Stimulated activated CD8-positive, alpha-beta memory T cell treated with anti-CD3 and anti-CD28 coated beads, Interleukin-12 subunit alpha, Interleukin-12 subunit beta, amount 100 ng/mL, for 4 hours (primary cell): Measurements from ENCODE around the gene HAUS8.
"Not testable (repeated sequence)": the region's sequence is repeated elsewhere in the genome, so short reads cannot be mapped to it uniquely, and the experiment has no call there.

ENCODE experiments used
- DNase-seq: peaks from one replicate; pipeline ENCODE4 v3.0.0-alpha.2; 2020; ENCODE audit warnings: low read depth

Gene HAUS8

GRCh38 chr19:17101686-17102628 is 26.7 kb upstream of the HAUS8 start:
- DNase-seq, result no peak

GRCh38 chr19:17098326-17098725 is 23.1 kb upstream of the HAUS8 start:
- no peak for DNase-seq

- no peak for DNase-seq
These were observed 22.4 kb upstream of the HAUS8 start for GRCh38 chr19:17097593-17098126.

- DNase-seq, result no peak
These were observed 20.1 kb upstream of the HAUS8 start for GRCh38 chr19:17095141-17095919.

GRCh38 chr19:17094694-17095093 is 19.4 kb upstream of the HAUS8 start:
- DNase-seq, result not testable (repeated sequence)

GRCh38 chr19:17092696-17093095 is 17.4 kb upstream of the HAUS8 start:
- no peak for DNase-seq

- DNase-seq, result no peak
These were observed 16.6 kb upstream of the HAUS8 start for GRCh38 chr19:17091758-17092333.

- DNase-seq, result peak; percentile 35
These were observed 15.3 kb upstream of the HAUS8 start for GRCh38 chr19:17090583-17090982.

GRCh38 chr19:17088552-17088951 is 13.3 kb upstream of the HAUS8 start:
- no peak for DNase-seq

- DNase-seq, result no peak
These were observed 11.6 kb upstream of the HAUS8 start for GRCh38 chr19:17086834-17087233.

GRCh38 chr19:17086120-17086519 is 10.9 kb upstream of the HAUS8 start:
- no peak for DNase-seq

GRCh38 chr19:17081672-17082630 is 6.7 kb upstream of the HAUS8 start:
- DNase-seq, result no peak

- DNase-seq, result no peak
These were observed 5.2 kb upstream of the HAUS8 start for GRCh38 chr19:17080440-17080801.

GRCh38 chr19:17079710-17080439 is 4.6 kb upstream of the HAUS8 start:
- peak; percentile 46 for DNase-seq

GRCh38 chr19:17078920-17079709 is 3.9 kb upstream of the HAUS8 start:
- DNase-seq, result no peak

GRCh38 chr19:17078036-17078919 is 3.0 kb upstream of the HAUS8 start:
- no peak for DNase-seq

GRCh38 chr19:17077447-17078028 is 2.3 kb upstream of the HAUS8 start:
- no peak for DNase-seq

GRCh38 chr19:17076543-17076991 is 1.3 kb upstream of the HAUS8 start:
- DNase-seq, result no peak
